Gastroesophageal sphincter (tissue), 3 donors: ENCODE data around the gene SPATA46.

ENCODE experiments used
- CTCF ChIP-seq, 4 experiments: fragments of 200-600 bp in 2 of 4; fragments of 450-650 bp in 2 of 4; sonication (generic) in 1 of 4; IDR thresholded peaks; one replicate each; pipeline ENCODE4 v1.5.1; 2017 to 2019; ENCODE audit warnings: antibody characterized with exemption in 4 of 4, mild to moderate bottlenecking in 2 of 4, moderate library complexity in 2 of 4
- POLR2A ChIP-seq, 2 donors: fragments of 450-650 bp; IDR thresholded peaks; one replicate each; pipeline ENCODE4 v1.6.1; 2017; ENCODE audit warnings: antibody characterized with exemption in 2 of 2, mild to moderate bottlenecking in 2 of 2, moderate library complexity in 1 of 2

GRCh38 chr1:162336621-162337285 is 39.9 kb downstream of the SPATA46 start:
- TF ChIP-seq POLR2A (IDR thresholded peaks at IDR 0.05) (no peak), CTCF (IDR thresholded peaks at IDR 0.05) (no peak)
